Prostate gland (tissue), 2 donors: ENCODE data around the gene ARHGAP18.

ENCODE experiments used
- POLR2A ChIP-seq: fragments of 450-650 bp; IDR thresholded peaks from one replicate; pipeline ENCODE4 v1.6.1; 2016; ENCODE audit warnings: antibody characterized with exemption, mild to moderate bottlenecking
- TF ChIP-seq, protein P1 (sequence below), 4 experiments: fragments of 200-600 bp in 2 of 4; fragments of 450-650 bp in 2 of 4; sonication (generic) in 2 of 4; IDR thresholded peaks; 1 replicate in 3 of 4; 2 replicates in 1 of 4; pipeline ENCODE4 v1.5.1; 2016 to 2019; ENCODE audit warnings: antibody characterized with exemption in 4 of 4, mild to moderate bottlenecking in 2 of 4, moderate library complexity in 2 of 4

DNA sequence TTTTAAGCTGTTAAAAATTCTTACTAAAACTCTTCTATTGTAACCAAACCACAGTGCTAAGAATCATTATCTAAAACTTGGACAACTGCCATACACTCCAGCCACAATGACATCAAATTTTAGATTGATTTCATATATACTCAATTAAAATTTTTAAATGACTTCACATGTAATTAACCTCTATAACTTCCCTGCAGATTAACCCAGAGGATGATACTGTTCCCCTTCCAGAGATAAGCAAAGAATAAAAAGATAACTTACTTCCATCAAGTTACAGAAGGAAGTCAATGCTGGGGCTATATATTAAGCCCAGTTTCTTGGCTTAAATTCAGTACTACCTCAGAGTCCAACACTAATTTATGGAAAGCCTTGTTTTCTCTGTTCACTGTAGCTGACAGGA, 71.3 kb downstream of the ARHGAP18 start:
- TF ChIP-seq, protein P1, sequence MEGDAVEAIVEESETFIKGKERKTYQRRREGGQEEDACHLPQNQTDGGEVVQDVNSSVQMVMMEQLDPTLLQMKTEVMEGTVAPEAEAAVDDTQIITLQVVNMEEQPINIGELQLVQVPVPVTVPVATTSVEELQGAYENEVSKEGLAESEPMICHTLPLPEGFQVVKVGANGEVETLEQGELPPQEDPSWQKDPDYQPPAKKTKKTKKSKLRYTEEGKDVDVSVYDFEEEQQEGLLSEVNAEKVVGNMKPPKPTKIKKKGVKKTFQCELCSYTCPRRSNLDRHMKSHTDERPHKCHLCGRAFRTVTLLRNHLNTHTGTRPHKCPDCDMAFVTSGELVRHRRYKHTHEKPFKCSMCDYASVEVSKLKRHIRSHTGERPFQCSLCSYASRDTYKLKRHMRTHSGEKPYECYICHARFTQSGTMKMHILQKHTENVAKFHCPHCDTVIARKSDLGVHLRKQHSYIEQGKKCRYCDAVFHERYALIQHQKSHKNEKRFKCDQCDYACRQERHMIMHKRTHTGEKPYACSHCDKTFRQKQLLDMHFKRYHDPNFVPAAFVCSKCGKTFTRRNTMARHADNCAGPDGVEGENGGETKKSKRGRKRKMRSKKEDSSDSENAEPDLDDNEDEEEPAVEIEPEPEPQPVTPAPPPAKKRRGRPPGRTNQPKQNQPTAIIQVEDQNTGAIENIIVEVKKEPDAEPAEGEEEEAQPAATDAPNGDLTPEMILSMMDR (IDR thresholded peaks at IDR 0.05) = no peak
- TF ChIP-seq POLR2A = no peak
